Measurements from ENCODE around the gene SHBG.

- TF ChIP-seq POLR2A (IDR thresholded peaks at IDR 0.05), result no peak
- TF ChIP-seq, protein P1, sequence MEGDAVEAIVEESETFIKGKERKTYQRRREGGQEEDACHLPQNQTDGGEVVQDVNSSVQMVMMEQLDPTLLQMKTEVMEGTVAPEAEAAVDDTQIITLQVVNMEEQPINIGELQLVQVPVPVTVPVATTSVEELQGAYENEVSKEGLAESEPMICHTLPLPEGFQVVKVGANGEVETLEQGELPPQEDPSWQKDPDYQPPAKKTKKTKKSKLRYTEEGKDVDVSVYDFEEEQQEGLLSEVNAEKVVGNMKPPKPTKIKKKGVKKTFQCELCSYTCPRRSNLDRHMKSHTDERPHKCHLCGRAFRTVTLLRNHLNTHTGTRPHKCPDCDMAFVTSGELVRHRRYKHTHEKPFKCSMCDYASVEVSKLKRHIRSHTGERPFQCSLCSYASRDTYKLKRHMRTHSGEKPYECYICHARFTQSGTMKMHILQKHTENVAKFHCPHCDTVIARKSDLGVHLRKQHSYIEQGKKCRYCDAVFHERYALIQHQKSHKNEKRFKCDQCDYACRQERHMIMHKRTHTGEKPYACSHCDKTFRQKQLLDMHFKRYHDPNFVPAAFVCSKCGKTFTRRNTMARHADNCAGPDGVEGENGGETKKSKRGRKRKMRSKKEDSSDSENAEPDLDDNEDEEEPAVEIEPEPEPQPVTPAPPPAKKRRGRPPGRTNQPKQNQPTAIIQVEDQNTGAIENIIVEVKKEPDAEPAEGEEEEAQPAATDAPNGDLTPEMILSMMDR (IDR thresholded peaks at IDR 0.05), result no peak
Observed at GRCh38 chr17:7647018-7647417, 17.1 kb downstream of the SHBG start.
